ENCODE results near the gene MAD2L1.
A peak's percentile ranks its signal among the peaks of the same experiment; 100 is the strongest.
"Not testable (repeated sequence)": the region's sequence is repeated elsewhere in the genome, so short reads cannot be mapped to it uniquely, and the experiment has no call there.

The MAD2L1 gene

DNA sequence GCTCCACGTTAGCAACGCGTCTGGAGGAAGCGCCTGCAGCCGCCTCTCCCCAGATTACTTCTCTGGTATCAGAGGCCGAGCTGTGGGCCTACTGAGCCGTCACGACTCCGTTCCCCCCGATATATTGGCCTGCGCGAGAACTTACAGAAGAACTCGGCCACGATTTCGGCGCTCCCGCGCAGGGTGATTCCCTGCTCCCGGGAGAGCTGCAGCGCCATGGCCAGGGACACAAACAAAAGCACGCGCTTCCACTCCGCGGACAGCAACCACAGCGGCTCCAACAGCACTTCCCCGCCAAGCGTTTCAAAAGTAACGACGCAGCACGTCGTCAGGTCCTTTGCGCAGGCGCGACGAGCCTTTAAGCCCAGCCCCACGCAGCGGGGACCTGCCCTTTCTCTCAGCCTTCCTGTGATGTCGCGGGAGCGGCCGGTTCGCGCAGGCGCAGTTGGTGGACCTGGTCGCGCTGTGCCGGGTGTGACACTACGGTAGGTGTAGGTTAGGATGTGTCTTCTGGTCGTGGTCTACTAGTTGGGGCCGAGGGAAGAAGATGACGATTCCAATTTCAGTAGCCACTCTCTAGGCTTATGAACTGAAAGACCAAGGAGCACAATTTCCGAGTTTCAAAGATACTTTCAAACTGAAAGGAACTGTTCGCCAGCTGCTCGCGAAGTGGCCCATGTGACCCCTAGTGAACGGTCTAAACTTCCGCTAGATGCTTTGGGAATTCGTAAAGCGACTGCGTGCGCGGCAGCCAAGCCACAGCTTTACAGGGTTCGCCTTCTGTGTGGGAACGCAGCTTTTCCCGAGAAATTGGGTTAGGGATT is at the start of gene MAD2L1:
Gene MAD2L1, minus strand, starts transcription at position 332 of the 824 bp plus-strand sequence. Its CDS starts 114 bp downstream, at position 218.
- no peak for TF ChIP-seq JUND (IDR thresholded peaks at IDR 0.05; ENCODE audit: low read depth)
- in situ Hi-C loops (cut with HindIII; ENCODE audit: low pct_unique_long_range_greater_than_20kb, low sequenced_read_pairs) = no loop called here
- peak; percentile 70 to 97 for DNase-seq (ENCODE audit: low read depth in 1 of 2, low spot score in 1 of 2)

DNA sequence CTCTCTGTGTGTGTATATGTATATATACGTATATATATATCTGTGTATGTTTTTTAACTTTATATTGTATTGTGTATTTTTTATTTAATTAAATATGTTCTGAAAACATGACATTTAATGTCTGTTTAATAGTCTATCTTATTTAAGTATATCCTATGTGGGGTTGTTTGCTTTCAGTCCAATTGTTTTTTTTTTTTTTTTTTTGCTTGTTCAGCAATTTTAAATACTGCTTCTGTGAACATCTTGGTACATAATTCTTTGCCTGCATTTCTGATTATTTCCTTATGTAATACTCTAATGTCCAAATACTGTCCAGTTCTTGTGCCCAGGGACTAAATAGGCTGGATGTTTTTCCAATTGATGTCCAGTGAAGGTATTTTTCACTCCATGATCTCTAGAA is 45.1 kb upstream of the MAD2L1 start:
- DNase-seq (ENCODE audit: low read depth in 1 of 2, low spot score in 1 of 2) = no peak
- TF ChIP-seq JUND (IDR thresholded peaks at IDR 0.05; ENCODE audit: low read depth) = no peak
- in situ Hi-C loops (cut with HindIII; ENCODE audit: low pct_unique_long_range_greater_than_20kb, low sequenced_read_pairs) = no loop called here

DNA sequence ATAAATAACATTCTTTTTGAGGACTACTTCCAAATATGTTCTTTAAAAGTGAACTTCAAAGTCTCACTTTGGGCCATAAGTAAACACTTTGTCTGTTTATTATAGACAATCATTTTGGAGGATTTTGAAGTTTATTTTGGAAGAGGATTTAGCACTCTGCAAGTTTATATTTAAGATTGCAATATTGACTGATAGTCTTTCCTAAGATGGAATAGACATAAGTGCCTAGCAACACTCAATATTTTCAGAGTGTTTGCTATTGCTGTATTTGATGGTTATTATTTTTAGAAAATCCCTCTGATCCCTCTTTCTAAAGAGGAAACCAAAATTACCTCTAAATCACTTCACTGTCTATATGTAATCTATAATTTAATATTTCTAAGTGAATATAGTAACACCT is 42.8 kb upstream of the MAD2L1 start:
- TF ChIP-seq JUND (IDR thresholded peaks at IDR 0.05; ENCODE audit: low read depth) = no peak
- no peak for DNase-seq (ENCODE audit: low read depth in 1 of 2, low spot score in 1 of 2)
- in situ Hi-C loops (cut with HindIII; ENCODE audit: low pct_unique_long_range_greater_than_20kb, low sequenced_read_pairs) = no loop called here

DNA sequence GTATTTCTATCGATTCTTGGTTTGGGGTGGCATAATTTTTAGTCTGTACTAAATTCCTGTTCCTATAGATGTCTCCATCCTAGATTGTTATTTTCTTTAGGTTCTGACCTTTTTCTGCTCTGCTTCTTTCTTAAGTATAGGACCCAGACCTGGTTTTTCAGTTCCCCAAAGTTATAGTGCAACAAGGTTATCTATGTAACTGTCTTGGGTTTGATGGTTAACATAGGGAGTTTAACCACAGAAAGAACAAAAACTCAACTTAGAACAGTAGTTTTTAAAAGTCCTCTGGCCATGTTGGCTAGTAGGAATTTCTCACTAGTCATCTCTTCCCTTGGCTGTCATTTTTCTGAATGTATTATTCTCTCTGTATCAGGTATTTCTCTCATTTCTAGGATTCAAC is 38.8 kb upstream of the MAD2L1 start:
- in situ Hi-C loops (cut with HindIII; ENCODE audit: low pct_unique_long_range_greater_than_20kb, low sequenced_read_pairs) = no loop called here
- no peak for DNase-seq (ENCODE audit: low read depth in 1 of 2, low spot score in 1 of 2)
- no peak for TF ChIP-seq JUND (IDR thresholded peaks at IDR 0.05; ENCODE audit: low read depth)

GRCh38 chr4:120096508-120097297 is 30.1 kb upstream of the MAD2L1 start:
- DNase-seq (ENCODE audit: low read depth in 1 of 2, low spot score in 1 of 2) = no peak
- no peak for TF ChIP-seq JUND (IDR thresholded peaks at IDR 0.05; ENCODE audit: low read depth)
- in situ Hi-C loops (cut with HindIII; ENCODE audit: low pct_unique_long_range_greater_than_20kb, low sequenced_read_pairs) = no loop called here

DNA sequence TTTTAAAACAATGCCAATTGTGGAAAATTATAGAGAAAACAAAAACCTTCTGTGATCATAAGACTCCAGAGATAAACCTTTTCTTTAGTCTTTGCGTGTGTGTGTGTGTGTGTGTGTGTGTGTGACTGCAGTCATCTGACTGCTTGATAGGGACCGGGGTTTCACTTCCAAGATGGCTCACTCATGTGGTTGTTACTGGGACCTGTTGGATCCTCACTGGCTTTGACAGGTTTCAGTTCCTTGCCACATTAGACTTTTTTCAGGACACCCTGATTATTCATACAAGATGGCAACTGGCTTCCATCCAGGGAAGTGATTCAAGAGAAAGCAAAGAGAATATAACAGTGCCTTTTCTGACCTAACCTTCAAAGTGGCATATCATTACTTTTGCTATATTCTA is 21.9 kb upstream of the MAD2L1 start:
- in situ Hi-C loops (cut with HindIII; ENCODE audit: low pct_unique_long_range_greater_than_20kb, low sequenced_read_pairs) = no loop called here
- TF ChIP-seq JUND (IDR thresholded peaks at IDR 0.05; ENCODE audit: low read depth) = no peak

DNA sequence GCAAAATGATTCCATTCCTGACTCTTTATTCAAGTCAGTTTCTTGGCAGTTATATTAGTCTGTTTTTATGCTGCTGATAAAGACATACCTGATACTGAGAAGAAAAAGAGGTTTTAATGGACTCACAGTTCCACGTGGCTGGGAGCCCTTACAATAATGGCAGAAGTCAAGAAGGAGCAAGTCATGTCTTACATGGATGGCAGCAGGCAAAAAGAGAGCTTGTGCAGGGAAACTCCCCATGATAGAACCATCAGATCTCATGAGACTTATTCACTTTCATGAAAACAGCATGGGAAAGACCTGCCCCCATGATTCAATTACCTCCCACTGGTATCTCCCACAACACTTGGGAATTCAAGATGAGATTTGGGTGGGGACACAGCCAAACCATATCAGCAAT is 21.4 kb upstream of the MAD2L1 start:
- in situ Hi-C loops (cut with HindIII; ENCODE audit: low pct_unique_long_range_greater_than_20kb, low sequenced_read_pairs); DNase-seq (ENCODE audit: low read depth in 1 of 2, low spot score in 1 of 2): not testable (repeated sequence)

More for the DNA sequence above, 21.9 kb upstream of the MAD2L1 start:
- no peak for DNase-seq (ENCODE audit: low read depth in 1 of 2, low spot score in 1 of 2)

GRCh38 chr4:120085705-120086104 is 19.1 kb upstream of the MAD2L1 start:
- in situ Hi-C loops (cut with HindIII; ENCODE audit: low pct_unique_long_range_greater_than_20kb, low sequenced_read_pairs) = no loop called here
- no peak for DNase-seq (ENCODE audit: low read depth in 1 of 2, low spot score in 1 of 2)
- TF ChIP-seq JUND (IDR thresholded peaks at IDR 0.05; ENCODE audit: low read depth) = no peak

GRCh38 chr4:120084327-120084726 is 17.7 kb upstream of the MAD2L1 start:
- DNase-seq (ENCODE audit: low read depth in 1 of 2, low spot score in 1 of 2) = no peak
- in situ Hi-C loops (cut with HindIII; ENCODE audit: low pct_unique_long_range_greater_than_20kb, low sequenced_read_pairs) = no loop called here

DNA sequence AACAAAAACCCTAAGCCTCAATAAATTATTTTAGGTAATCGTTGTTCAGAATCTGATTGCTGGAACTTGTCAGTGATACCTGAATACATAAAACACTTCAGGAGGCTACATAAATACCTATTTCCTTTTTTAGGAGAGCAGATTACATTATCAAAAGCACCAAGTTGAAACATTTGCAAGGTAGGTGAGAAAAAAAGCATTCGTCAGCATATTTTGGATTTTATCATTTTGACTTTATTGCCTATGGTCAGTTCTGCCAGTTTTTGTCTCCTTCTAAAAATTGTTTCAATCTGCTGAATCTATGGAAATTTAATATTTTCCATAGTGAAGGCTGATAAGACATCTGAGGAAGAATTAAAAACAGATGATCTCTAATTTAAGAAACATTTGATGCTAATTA is 16.5 kb upstream of the MAD2L1 start:
- no peak for TF ChIP-seq JUND (IDR thresholded peaks at IDR 0.05; ENCODE audit: low read depth)
- in situ Hi-C loops (cut with HindIII; ENCODE audit: low pct_unique_long_range_greater_than_20kb, low sequenced_read_pairs) = no loop called here
- no peak for DNase-seq (ENCODE audit: low read depth in 1 of 2, low spot score in 1 of 2)

More at GRCh38 chr4:120084327-120084726, 17.7 kb upstream of the MAD2L1 start:
- TF ChIP-seq JUND (IDR thresholded peaks at IDR 0.05; ENCODE audit: low read depth) = no peak

DNA sequence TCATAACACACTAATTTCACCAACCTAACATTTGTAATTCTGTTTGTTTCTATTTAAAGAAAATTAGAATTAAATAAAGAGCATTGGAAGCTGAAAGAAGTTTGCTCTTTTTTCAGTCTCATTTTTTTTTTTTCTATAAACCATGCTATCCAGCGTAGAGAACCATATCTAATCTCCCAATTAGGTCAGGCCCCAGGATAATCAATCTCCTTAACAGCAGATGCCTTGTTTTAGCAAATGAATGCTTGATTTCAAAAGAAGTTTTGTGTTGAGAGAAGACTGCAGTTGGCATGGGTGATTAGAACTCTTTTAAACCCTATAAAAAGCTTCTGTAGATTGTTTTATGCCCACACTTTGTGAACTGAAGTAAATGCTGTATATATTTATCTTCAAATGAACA is 15.6 kb upstream of the MAD2L1 start:
- no peak for TF ChIP-seq JUND (IDR thresholded peaks at IDR 0.05; ENCODE audit: low read depth)
- no peak for DNase-seq (ENCODE audit: low read depth in 1 of 2, low spot score in 1 of 2)
- in situ Hi-C loops (cut with HindIII; ENCODE audit: low pct_unique_long_range_greater_than_20kb, low sequenced_read_pairs) = no loop called here

DNA sequence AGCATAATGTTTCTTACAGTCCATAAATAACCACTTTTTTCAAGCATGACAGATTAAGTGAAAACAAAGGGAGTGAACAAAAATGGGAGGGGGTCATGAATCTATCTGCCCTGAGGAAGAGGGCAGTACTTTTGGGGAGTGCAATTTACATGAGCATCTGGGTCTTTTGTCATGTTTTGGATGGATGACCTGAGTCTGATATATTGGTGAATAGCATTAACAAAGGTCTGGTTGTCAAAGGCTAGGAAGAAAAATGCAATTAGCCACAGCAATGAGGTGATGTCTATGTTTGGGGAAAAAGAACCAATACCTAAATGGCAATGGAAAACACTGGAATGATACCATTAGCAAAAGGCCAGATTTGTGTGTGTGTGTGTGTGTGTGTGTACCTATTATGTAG is 15.1 kb upstream of the MAD2L1 start:
- no peak for TF ChIP-seq JUND (IDR thresholded peaks at IDR 0.05; ENCODE audit: low read depth)
- no peak for DNase-seq (ENCODE audit: low read depth in 1 of 2, low spot score in 1 of 2)
- in situ Hi-C loops (cut with HindIII; ENCODE audit: low pct_unique_long_range_greater_than_20kb, low sequenced_read_pairs) = no loop called here

DNA sequence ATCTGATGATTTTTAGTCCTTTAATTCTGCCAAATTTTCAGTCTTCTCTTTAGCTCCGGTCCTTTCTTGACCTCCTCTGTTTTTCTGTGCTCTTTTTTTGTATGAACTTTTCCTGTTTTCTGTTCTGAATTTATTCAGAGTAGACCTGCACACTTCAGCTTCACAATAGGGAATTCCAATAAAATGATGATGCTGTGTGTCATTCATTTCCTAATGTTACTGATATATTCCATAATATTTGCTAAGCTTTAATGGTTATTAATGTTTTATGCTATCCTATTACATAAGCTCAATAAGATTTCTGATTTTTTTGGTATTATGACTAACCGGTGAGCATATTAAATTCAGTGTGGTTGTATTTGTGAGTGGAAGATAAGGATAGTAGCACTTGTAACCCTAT is 13.9 kb upstream of the MAD2L1 start:
- DNase-seq (ENCODE audit: low read depth in 1 of 2, low spot score in 1 of 2) = no peak
- in situ Hi-C loops (cut with HindIII; ENCODE audit: low pct_unique_long_range_greater_than_20kb, low sequenced_read_pairs) = no loop called here
- no peak for TF ChIP-seq JUND (IDR thresholded peaks at IDR 0.05; ENCODE audit: low read depth)

Data from T47D (cell line).